ENCODE results near the gene PLCB1. TPM values are rescaled to one million over a fixed set of nuclear protein-coding genes. Genes with fewer than 3 reads are reported as not detected.

The PLCB1 gene
- total and polyA plus RNA-seq, 8 donors, result 8.8 to 27.7 (median 19.2) TPM

DNA sequence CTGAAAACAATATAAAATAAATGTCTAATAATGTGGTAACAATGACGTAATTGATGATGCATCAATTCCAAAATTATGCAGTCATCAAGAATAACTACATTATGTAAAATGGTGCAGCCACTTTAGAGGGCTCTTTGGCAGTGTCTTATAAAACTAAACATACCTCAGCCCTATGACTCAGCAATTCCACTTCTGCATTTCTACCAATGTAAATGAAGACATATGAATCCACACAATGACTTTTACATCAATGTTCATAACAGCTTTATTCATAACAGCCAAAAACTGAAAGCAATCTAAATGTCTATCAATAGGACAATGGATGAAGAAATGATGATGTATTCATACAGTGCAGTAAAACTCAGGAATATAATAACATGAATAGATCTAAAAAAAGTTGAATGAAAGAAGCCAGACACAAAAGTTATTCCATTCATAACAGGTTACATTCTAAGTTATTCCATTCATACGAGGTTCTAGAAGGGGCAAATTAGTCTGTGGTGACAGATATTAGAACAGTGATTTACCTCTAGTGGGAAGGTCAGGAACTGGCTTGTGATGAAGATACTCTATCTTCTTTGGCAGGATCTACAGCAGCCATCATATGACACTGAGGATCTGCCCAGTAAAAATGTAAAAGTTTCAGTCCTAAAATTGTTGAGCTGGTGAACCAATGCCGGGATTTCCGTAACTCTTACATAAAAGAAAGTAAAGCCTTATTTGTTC lies 396.1 kb downstream of the PLCB1 start:
- H3K9me3 ChIP-seq, result no peaks in the 10 kb centered on the region
- H3K4me1 ChIP-seq, result no peaks in the 10 kb centered on the region
- peak; percentile 30 for ATAC-seq

DNA sequence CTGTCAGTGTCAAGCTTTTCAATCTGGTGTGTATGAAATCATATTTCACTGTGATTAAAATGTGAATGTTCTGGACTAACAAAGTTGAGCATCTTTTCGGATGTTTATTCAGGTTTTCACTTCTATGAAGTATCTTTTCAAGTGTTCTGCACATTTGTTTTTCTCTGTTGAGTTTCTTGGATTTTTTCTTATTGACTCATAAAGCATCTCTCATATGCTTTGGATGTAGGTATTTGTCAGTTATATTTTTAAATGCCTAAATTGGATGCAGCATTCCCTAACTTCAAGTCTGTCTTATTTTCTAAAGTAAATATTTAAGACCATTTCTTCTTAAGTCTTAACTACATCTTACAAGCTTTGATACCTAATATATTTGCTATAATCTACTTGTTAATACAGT lies 398.0 kb downstream of the PLCB1 start:
- no peak overlapping the region for H3K27ac ChIP-seq
- H3K36me3 ChIP-seq, result no peaks in the 10 kb centered on the region
- TF ChIP-seq, protein P1, sequence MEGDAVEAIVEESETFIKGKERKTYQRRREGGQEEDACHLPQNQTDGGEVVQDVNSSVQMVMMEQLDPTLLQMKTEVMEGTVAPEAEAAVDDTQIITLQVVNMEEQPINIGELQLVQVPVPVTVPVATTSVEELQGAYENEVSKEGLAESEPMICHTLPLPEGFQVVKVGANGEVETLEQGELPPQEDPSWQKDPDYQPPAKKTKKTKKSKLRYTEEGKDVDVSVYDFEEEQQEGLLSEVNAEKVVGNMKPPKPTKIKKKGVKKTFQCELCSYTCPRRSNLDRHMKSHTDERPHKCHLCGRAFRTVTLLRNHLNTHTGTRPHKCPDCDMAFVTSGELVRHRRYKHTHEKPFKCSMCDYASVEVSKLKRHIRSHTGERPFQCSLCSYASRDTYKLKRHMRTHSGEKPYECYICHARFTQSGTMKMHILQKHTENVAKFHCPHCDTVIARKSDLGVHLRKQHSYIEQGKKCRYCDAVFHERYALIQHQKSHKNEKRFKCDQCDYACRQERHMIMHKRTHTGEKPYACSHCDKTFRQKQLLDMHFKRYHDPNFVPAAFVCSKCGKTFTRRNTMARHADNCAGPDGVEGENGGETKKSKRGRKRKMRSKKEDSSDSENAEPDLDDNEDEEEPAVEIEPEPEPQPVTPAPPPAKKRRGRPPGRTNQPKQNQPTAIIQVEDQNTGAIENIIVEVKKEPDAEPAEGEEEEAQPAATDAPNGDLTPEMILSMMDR (IDR thresholded peaks at IDR 0.05), result no peak
- DNase-seq, result no peak
- no peaks in the 10 kb centered on the region for H3K27me3 ChIP-seq
- H3K9me3 ChIP-seq, result no peaks in the 10 kb centered on the region
- no peak overlapping the region for H3K4me3 ChIP-seq
- intact Hi-C loops (cut with DNase I), result no loop called here
- no peaks in the 10 kb centered on the region for H3K4me1 ChIP-seq
- no peak for ATAC-seq

More for the DNA sequence above, 396.1 kb downstream of the PLCB1 start:
- no peak overlapping the region for H3K27ac ChIP-seq
- no peaks in the 10 kb centered on the region for H3K36me3 ChIP-seq
- TF ChIP-seq, protein P1 (IDR thresholded peaks at IDR 0.05), result no peak
- no peak overlapping the region for H3K4me3 ChIP-seq
- DNase-seq, result no peak
- H3K27me3 ChIP-seq, result no peaks in the 10 kb centered on the region
- intact Hi-C loops (cut with DNase I), result no loop called here

DNA sequence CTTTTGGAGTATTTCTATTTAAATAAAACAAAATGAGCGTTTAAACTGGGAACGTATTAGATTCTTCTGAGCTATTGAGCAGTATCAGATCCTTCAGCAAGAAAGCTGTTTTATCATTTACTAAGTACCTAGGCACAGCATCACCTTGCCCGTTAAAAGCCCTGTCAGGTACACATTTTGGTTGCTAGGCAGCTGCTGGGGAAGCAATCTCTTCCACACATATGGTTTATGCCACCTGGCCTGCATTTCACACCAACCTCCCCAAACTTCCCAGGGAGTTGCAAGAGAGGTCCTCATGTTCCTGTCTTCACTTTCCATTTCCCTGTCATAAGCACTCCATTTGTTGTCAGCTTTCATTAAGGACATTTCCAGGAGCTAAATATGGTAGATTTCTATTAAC lies 400.1 kb downstream of the PLCB1 start:
- TF ChIP-seq, protein P1 (IDR thresholded peaks at IDR 0.05), result no peak
- no peak overlapping the region for H3K27ac ChIP-seq
- no peaks in the 10 kb centered on the region for H3K27me3 ChIP-seq
- intact Hi-C loops (cut with DNase I), result no loop called here
- no peaks in the 10 kb centered on the region for H3K4me1 ChIP-seq
- ATAC-seq (no peak), DNase-seq (no peak)
- H3K9me3 ChIP-seq, result no peaks in the 10 kb centered on the region
- no peak overlapping the region for H3K4me3 ChIP-seq
- H3K36me3 ChIP-seq, result no peaks in the 10 kb centered on the region

DNA sequence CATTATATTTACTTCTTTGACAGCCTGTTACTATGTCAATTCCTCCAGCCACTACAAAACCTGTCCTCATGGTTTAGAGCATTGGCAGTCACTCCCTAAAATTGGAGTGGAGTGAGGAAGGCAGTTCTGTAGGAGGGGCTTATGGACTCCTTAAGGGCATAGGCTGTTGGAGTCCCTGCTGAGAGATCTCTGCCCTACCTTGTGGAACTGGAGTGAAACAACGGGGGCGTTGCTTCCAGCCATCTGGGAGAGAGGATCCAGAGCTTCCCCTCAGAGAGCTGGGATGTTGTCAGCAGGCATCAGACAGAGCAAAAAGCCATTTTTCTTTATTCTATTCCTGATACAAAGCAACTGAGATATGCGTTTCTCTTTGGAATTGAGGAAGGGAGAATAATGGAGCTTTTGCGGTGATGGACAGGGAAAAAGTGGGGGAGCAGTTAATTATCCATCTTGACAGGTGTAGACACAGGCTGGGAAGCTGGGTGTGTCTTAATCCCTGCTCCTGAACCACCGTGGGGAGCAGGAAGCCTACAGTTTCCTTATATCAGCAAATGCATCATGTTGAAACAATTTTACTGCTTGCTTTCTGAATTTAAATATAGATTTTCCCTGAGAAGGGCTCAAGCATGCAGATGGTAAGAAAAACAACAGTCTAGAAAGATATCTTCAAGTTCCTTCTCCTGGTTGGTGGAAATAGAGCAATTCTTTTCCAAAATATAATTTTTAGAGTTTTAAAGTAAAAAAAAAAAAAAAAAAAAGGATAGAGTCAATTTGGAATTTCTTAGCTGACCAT lies 402.5 kb downstream of the PLCB1 start:
- no peaks in the 10 kb centered on the region for H3K27me3 ChIP-seq
- no peak overlapping the region for H3K4me3 ChIP-seq
- H3K9me3 ChIP-seq, result no peaks in the 10 kb centered on the region
- no peak overlapping the region for H3K27ac ChIP-seq
- DNase-seq (no peak), ATAC-seq (no peak)
- intact Hi-C loops (cut with DNase I), result no loop called here
- H3K4me1 ChIP-seq, result no peaks in the 10 kb centered on the region
- H3K36me3 ChIP-seq, result no peaks in the 10 kb centered on the region
- TF ChIP-seq, protein P1 (IDR thresholded peaks at IDR 0.05), result no peak
